ENCODE data around the gene C12orf60.

C12orf60 gene

DNA sequence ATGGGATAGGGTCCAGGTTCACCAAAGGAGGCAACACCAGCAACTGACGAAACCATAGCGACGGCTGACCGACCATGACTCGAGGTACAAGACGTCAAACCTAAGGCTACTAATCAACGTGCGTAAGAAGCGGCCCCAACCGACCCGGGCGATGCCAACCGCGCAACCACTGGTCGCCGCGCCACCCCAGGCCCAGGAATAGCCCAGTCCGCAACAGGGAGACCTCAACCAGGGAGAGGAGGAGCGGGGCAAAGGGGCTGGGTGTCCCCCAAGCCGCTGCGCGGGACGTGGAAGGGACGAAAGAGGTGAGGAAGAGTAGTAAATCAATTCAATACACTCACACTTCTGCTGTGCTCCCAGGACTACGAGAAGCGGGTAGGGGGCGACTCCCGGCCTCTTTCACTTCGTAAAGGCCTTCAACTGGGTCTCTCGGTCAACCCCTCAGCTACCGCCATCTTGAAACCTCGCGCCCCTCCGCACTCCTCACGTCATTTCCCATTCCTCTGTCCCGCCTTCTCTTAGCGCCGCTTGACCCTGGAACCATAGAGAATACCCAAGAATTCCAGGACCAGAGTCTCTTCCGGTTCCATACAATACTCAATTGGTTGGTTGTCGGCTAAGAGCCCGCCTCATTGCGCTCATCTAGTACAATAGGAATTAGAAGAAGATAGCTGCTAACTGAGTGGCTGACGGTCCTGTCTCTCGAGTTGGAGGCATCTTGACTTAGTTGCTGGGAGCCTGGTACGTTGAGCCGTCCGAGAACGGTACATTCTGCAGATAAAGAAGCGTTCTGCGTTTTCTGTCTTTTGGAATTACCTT, at the start of gene C12orf60, which contains the start of gene WBP11 (continued):
- TF ChIP-seq MYNN (tag by site-specific recombination; IDR thresholded peaks at IDR 0.05; ENCODE audit: borderline replicate concordance) (no peak), RBAK (tag by site-specific recombination; IDR thresholded peaks at IDR 0.05) (no peak), ZNF791 (tag by site-specific recombination; IDR thresholded peaks at IDR 0.05) (no peak), ZBTB20 (tag by site-specific recombination; IDR thresholded peaks at IDR 0.05) (no peak), SALL2 (tag by site-specific recombination; IDR thresholded peaks at IDR 0.05; ENCODE audit: borderline replicate concordance) (no peak), ZNF211 (tag by site-specific recombination; IDR thresholded peaks at IDR 0.05; ENCODE audit: low read depth) (no peak), SETDB1 (IDR thresholded peaks at IDR 0.05; ENCODE audit: insufficient read length, low read length) (no peak), ZNF366 (tag by site-specific recombination; conservative IDR thresholded peaks at IDR 0.05) (no peak)
- TF ChIP-seq, protein P1, sequence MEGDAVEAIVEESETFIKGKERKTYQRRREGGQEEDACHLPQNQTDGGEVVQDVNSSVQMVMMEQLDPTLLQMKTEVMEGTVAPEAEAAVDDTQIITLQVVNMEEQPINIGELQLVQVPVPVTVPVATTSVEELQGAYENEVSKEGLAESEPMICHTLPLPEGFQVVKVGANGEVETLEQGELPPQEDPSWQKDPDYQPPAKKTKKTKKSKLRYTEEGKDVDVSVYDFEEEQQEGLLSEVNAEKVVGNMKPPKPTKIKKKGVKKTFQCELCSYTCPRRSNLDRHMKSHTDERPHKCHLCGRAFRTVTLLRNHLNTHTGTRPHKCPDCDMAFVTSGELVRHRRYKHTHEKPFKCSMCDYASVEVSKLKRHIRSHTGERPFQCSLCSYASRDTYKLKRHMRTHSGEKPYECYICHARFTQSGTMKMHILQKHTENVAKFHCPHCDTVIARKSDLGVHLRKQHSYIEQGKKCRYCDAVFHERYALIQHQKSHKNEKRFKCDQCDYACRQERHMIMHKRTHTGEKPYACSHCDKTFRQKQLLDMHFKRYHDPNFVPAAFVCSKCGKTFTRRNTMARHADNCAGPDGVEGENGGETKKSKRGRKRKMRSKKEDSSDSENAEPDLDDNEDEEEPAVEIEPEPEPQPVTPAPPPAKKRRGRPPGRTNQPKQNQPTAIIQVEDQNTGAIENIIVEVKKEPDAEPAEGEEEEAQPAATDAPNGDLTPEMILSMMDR (tag by site-specific recombination; IDR thresholded peaks at IDR 0.05): no peak

DNA sequence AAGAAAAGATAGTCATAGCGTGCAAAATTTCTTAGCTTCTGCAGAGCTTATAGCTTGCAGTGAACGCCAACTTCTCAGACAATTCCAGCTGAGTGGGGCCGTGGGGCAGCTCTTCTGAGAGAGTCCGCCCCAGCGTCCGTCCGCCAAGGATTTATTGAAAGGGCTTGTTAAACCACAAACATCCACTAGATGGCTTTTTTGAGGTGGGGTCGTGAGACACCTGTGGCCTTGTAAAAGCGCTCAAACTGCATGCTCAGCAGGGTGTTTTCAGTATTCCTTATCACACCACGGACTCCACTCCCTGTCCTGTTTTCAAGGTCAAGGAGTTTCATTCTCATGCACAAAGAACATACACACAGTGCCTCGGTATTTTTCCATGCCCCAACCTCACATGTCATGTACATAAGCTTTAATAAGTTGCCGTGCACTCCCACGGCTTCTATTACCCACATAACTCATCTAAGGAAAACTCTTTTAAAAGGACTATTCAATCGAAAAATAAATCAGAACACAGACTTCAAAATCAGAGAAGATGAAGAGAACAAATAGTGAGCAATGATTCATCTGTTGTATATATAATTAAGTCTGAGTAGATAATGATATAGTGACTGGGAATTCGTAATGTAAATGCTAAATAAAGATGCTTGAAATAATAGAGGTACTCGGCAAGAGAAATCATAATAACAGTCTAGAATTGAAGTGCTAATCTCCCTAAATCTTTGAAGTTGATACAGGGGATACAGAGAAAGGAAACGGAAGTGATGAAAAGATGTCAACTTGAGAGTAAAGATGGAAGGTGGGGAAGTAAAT, 46.9 kb upstream of the C12orf60 start:
- H3K9me3 ChIP-seq (ENCODE audit: control insufficient read depth, insufficient read depth, low read depth, low read length): no peaks in the 10 kb centered on the region
- H3K27ac ChIP-seq (ENCODE audit: extremely low read depth, low read depth, low read length): no peak overlapping the region
- no peak overlapping the region for H3K4me3 ChIP-seq (ENCODE audit: low read depth, low read length)
- TF ChIP-seq ZNF600 (tag by site-specific recombination; IDR thresholded peaks at IDR 0.05): no peak
- TF ChIP-seq ZNF792 (tag by site-specific recombination; IDR thresholded peaks at IDR 0.05): no peak
- no peak for TF ChIP-seq ZNF624 (tag by site-specific recombination; IDR thresholded peaks at IDR 0.05)
- TF ChIP-seq, protein P2, sequence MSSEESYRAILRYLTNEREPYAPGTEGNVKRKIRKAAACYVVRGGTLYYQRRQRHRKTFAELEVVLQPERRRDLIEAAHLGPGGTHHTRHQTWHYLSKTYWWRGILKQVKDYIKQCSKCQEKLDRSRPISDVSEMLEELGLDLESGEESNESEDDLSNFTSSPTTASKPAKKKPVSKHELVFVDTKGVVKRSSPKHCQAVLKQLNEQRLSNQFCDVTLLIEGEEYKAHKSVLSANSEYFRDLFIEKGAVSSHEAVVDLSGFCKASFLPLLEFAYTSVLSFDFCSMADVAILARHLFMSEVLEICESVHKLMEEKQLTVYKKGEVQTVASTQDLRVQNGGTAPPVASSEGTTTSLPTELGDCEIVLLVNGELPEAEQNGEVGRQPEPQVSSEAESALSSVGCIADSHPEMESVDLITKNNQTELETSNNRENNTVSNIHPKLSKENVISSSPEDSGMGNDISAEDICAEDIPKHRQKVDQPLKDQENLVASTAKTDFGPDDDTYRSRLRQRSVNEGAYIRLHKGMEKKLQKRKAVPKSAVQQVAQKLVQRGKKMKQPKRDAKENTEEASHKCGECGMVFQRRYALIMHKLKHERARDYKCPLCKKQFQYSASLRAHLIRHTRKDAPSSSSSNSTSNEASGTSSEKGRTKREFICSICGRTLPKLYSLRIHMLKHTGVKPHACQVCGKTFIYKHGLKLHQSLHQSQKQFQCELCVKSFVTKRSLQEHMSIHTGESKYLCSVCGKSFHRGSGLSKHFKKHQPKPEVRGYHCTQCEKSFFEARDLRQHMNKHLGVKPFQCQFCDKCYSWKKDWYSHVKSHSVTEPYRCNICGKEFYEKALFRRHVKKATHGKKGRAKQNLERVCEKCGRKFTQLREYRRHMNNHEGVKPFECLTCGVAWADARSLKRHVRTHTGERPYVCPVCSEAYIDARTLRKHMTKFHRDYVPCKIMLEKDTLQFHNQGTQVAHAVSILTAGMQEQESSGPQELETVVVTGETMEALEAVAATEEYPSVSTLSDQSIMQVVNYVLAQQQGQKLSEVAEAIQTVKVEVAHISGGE (tag by site-specific recombination; conservative IDR thresholded peaks at IDR 0.05; ENCODE audit: low read depth): no peak
- peak; percentile 93 for TF ChIP-seq SCRT2 (tag by site-specific recombination; IDR thresholded peaks at IDR 0.05)
- TF ChIP-seq SP7 (tag by site-specific recombination; IDR thresholded peaks at IDR 0.05): peak; percentile 100
- TF ChIP-seq ZNF19 (tag by site-specific recombination; IDR thresholded peaks at IDR 0.05; ENCODE audit: low read depth): no peak
- TF ChIP-seq, protein P1 (tag by site-specific recombination; IDR thresholded peaks at IDR 0.05): 0 out of 2 replicates have a peak, but pooled peaks have one; percentile 7
- TF ChIP-seq ZNF223 (tag by site-specific recombination; IDR thresholded peaks at IDR 0.05): no peak
- TF ChIP-seq YY2 (tag by site-specific recombination; IDR thresholded peaks at IDR 0.05): no peak
- no peak for TF ChIP-seq ZNF202 (tag by site-specific recombination; IDR thresholded peaks at IDR 0.05; ENCODE audit: borderline replicate concordance)
- no peak for TF ChIP-seq SETDB1 (IDR thresholded peaks at IDR 0.05; ENCODE audit: insufficient read length, low read length)
- no peak for TF ChIP-seq ZNF37A (tag by site-specific recombination; IDR thresholded peaks at IDR 0.05)
- CTCF ChIA-PET: interaction anchor here (0.7 to 0.8 kb wide), 2 partner anchors 19 to 127 kb away, joined by 3 read pairs; no protein-coding TSS in a partner anchor
- POLR2A ChIA-PET: no interaction called here
- H3K36me3 ChIP-seq (ENCODE audit: control insufficient read depth in 2 of 2, insufficient read depth in 1 of 2, low read length in 2 of 2): no peaks in the 10 kb centered on the region
- H3K4me1 ChIP-seq (ENCODE audit: control insufficient read depth, insufficient read depth, low read length): no peaks in the 10 kb centered on the region
